Thyroid gland (tissue), 4 donors: ENCODE data around the gene ARHGAP8.

Experiments used
- CTCF ChIP-seq, 6 experiments: fragments of 200-600 bp in 3 of 6; fragments of 450-650 bp in 3 of 6; sonication (generic) in 3 of 6; IDR thresholded peaks; one replicate each; pipeline ENCODE4 v1.5.1; 2016 to 2019; ENCODE audit warnings: antibody characterized with exemption in 6 of 6, mild to moderate bottlenecking in 2 of 6, inconsistent platforms in 1 of 6, moderate library complexity in 1 of 6
- POLR2A ChIP-seq, 2 donors: fragments of 450-650 bp; IDR thresholded peaks; one replicate each; pipeline ENCODE4 v1.6.1; 2017; ENCODE audit warnings: antibody characterized with exemption in 2 of 2, mild to moderate bottlenecking in 2 of 2, moderate library complexity in 1 of 2

- no peak for TF ChIP-seq CTCF (IDR thresholded peaks at IDR 0.05)
- no peak for TF ChIP-seq POLR2A (IDR thresholded peaks at IDR 0.05)
Measured at GRCh38 chr22:44885806-44886360, 133.5 kb downstream of the ARHGAP8 start.
